Lower leg skin (tissue), 4 donors: ENCODE results near the gene ZBTB7C. TPM values are rescaled to one million over a fixed set of nuclear protein-coding genes. Genes with fewer than 3 reads are reported as not detected.
A peak's percentile ranks its signal among the peaks of the same experiment; 100 is the strongest.

Experiments used
- DNase-seq, 2 donors: peaks; one replicate each; pipeline ENCODE4 v3.0.0-alpha.2; 2019; ENCODE audit warnings: low spot score in 2 of 2
- H3K4me3 ChIP-seq: fragments of 200-600 bp; sonication (generic); 2 replicates; pipeline ENCODE4 v1.5.1; 2017; ENCODE audit warnings: mild to moderate bottlenecking, low read depth; ENCODE audit not compliant: poor library complexity, severe bottlenecking
- CTCF ChIP-seq, 3 donors: fragments of 450-650 bp; IDR thresholded peaks; one replicate each; pipeline ENCODE4 v1.5.1; 2016; ENCODE audit warnings: antibody characterized with exemption in 3 of 3, mild to moderate bottlenecking in 3 of 3, moderate library complexity in 2 of 3
- POLR2A ChIP-seq, 2 donors: fragments of 450-650 bp; IDR thresholded peaks; one replicate each; pipeline ENCODE4 v1.6.1; 2016 to 2017; ENCODE audit warnings: antibody characterized with exemption in 2 of 2, mild to moderate bottlenecking in 1 of 2, moderate library complexity in 1 of 2
- WGBS, 2 donors: methylation state at CpG; one replicate each; pipeline ENCODE4 v1.1.5; 2018; 5-methylcytosine and 5-hydroxymethylcytosine counted together
- intact Hi-C: fragments of 100-400 bp; cut with DNase I; formaldehyde crosslinking; loops from one replicate; pipeline ENCODE4 v1.15.0; 2023; ENCODE audit warnings: low total_unique reads
- total RNA-seq, 4 donors: library from RNA; depleted of rRNA; stranded (reverse); fragments of >200 nt; gene quantifications; one replicate each; pipeline ENCODE4 v1.1.0, GENCODE V29; 2016

ZBTB7C gene
- total RNA-seq, 4 donors from 2014 or later: 44.2 to 59.7 (median 50.7) TPM

- H3K4me3 ChIP-seq: no peak overlapping the region
- intact Hi-C loops: no loop called here
- TF ChIP-seq CTCF (IDR thresholded peaks at IDR 0.05): no peak
- no peak for TF ChIP-seq POLR2A (IDR thresholded peaks at IDR 0.05)
- WGBS, 2 donors: 73 to 85% methylated on average over 3 of the region's 3 CpGs
- peak in 1 of 2 donors; percentile 43 for DNase-seq
These were observed 287.4 kb downstream of the ZBTB7C start for GRCh38 chr18:48121752-48122151.

GRCh38 chr18:48119204-48119603 lies 290.0 kb downstream of the ZBTB7C start:
- TF ChIP-seq CTCF (IDR thresholded peaks at IDR 0.05): no peak
- no peak for TF ChIP-seq POLR2A (IDR thresholded peaks at IDR 0.05)
- peak in 1 of 2 donors; percentile 49 for DNase-seq
- H3K4me3 ChIP-seq: no peak overlapping the region
- 50 to 66% methylated on average over 5 of the region's 5 CpGs for WGBS, 2 donors
- intact Hi-C loops: no loop called here

- DNase-seq: no peak
- H3K4me3 ChIP-seq: no peak overlapping the region
- WGBS, 2 donors: 73 to 77% methylated on average over 9 of the region's 9 CpGs
- TF ChIP-seq CTCF (IDR thresholded peaks at IDR 0.05) (no peak), POLR2A (IDR thresholded peaks at IDR 0.05) (no peak)
- intact Hi-C loops: no loop called here
These were observed 292.1 kb downstream of the ZBTB7C start for GRCh38 chr18:48116873-48117630.

- intact Hi-C loops: no loop called here
- DNase-seq: no peak
- TF ChIP-seq POLR2A (IDR thresholded peaks at IDR 0.05) (no peak), CTCF (IDR thresholded peaks at IDR 0.05) (no peak)
- 80 to 87% methylated on average over 7 of the region's 7 CpGs for WGBS, 2 donors
- H3K4me3 ChIP-seq: no peak overlapping the region
These were observed 293.2 kb downstream of the ZBTB7C start for GRCh38 chr18:48116017-48116416.

- WGBS, 2 donors: 78 to 81% methylated on average over 8 of the region's 8 CpGs
- H3K4me3 ChIP-seq: no peak overlapping the region
- DNase-seq: peak in 1 of 2 donors; percentile 62
- TF ChIP-seq CTCF (IDR thresholded peaks at IDR 0.05) (no peak), POLR2A (IDR thresholded peaks at IDR 0.05) (no peak)
- intact Hi-C loops: no loop called here
These were observed 295.5 kb downstream of the ZBTB7C start for GRCh38 chr18:48113691-48114090.

- 86 to 87% methylated on average over 5 of the region's 5 CpGs for WGBS, 2 donors
- TF ChIP-seq POLR2A (IDR thresholded peaks at IDR 0.05) (no peak), CTCF (IDR thresholded peaks at IDR 0.05) (no peak)
- DNase-seq: no peak
- H3K4me3 ChIP-seq: no peak overlapping the region
- intact Hi-C loops: no loop called here
These were observed 297.6 kb downstream of the ZBTB7C start for GRCh38 chr18:48111587-48111986.
